Endothelial cell of umbilical vein (primary cell): ENCODE results near the gene ETFRF1. TPM values are rescaled to one million over a fixed set of nuclear protein-coding genes. Genes with fewer than 3 reads are reported as not detected.

Experiments
- BruUV-seq: library from RNA; stranded (reverse); fragments of 400-500 nt; replicated peaks from 2 replicates; lab custom pipeline; 2021; lab: Mats Ljungman, UMichigan
- CTCF ChIA-PET: fragments of 300-600, 350-600 bp; sonication (Branson Sonifier 250); formaldehyde crosslinking; loops from one replicate; lab custom pipeline; 2021; ENCODE audit warnings: antibody characterized with exemption, inconsistent platforms; lab: Charles Lee
- POLR2A ChIA-PET: fragments of 300-600, 350-600 bp; sonication (Branson Sonifier 250); formaldehyde crosslinking; loops from one replicate; lab custom pipeline; 2021; ENCODE audit warnings: antibody characterized with exemption, inconsistent platforms; lab: Charles Lee
- DNase-seq: peaks from one replicate; pipeline ENCODE4 v3.0.0-alpha.2; 2011; ENCODE audit warnings: low read depth, low spot score
- FAIRE-seq: peaks from 2 replicates; lab custom pipeline; 2011; peaks lifted over from hg19 to GRCh38; lab: Jason Lieb, UNC
- H2AFZ ChIP-seq: 2 replicates; pipeline ENCODE4 v1.6.0; 2012; ENCODE audit warnings: low read depth, low read length, control low read depth, inconsistent platforms
- H3K27ac ChIP-seq: 2 replicates; pipeline ENCODE4 v1.5.1; 2011; ENCODE audit warnings: low read depth, mild to moderate bottlenecking, control low read depth, low read length, moderate library complexity; ENCODE audit not compliant: insufficient read depth
- H3K27me3 ChIP-seq, 2 experiments: 2 replicates each; pipeline versions ENCODE4 v1.6.0 to v1.6.1; 2011; ENCODE audit warnings: low read length in 2 of 2, mixed read lengths in 1 of 2; ENCODE audit not compliant: control insufficient read depth in 2 of 2, insufficient read depth in 2 of 2
- H3K36me3 ChIP-seq, 2 experiments: 2 replicates in 1 of 2; 3 replicates in 1 of 2; pipeline ENCODE4 v1.5.1; 2011; ENCODE audit warnings: low read length in 2 of 2, mild to moderate bottlenecking in 1 of 2, moderate library complexity in 1 of 2; ENCODE audit not compliant: control insufficient read depth in 2 of 2, insufficient read depth in 2 of 2; ENCODE audit errors: extremely low read depth in 1 of 2
- H3K4me1 ChIP-seq: 3 replicates; pipeline ENCODE4 v1.5.1; 2011; ENCODE audit warnings: mild to moderate bottlenecking, low read length; ENCODE audit not compliant: control insufficient read depth, insufficient read depth; ENCODE audit errors: extremely low read depth
- H3K4me2 ChIP-seq: 2 replicates; pipeline ENCODE4 v1.6.1; 2011; ENCODE audit warnings: low read length, control low read depth, mixed read lengths; ENCODE audit not compliant: insufficient read depth
- H3K4me3 ChIP-seq, 3 experiments: fragments of 200-600 bp in 1 of 3; sonication (generic), shearing (Covaris generic) in 1 of 3; replicated peaks in 1 of 3; 2 replicates each; pipeline ENCODE4 v1.5.1; 2011 to 2016; ENCODE audit warnings: control low read depth in 3 of 3, low read length in 3 of 3, mild to moderate bottlenecking in 2 of 3, inconsistent platforms in 1 of 3, low read depth in 1 of 3, moderate library complexity in 1 of 3; ENCODE audit not compliant: insufficient read depth in 1 of 3
- H3K79me2 ChIP-seq: 2 replicates; pipeline ENCODE4 v1.6.0; 2012; ENCODE audit warnings: low read length, inconsistent platforms; ENCODE audit not compliant: control insufficient read depth, insufficient read depth
- H3K9ac ChIP-seq: replicated peaks from 2 replicates; pipeline ENCODE3; 2011; ENCODE audit warnings: low read length, control low read depth; ENCODE audit not compliant: insufficient read depth; ENCODE audit errors: extremely low read depth
- H3K9me1 ChIP-seq: replicated peaks from 3 replicates; pipeline ENCODE4 v1.6.0; 2011; ENCODE audit warnings: mild to moderate bottlenecking, low read length; ENCODE audit not compliant: control insufficient read depth, insufficient read depth; ENCODE audit errors: extremely low read depth
- H3K9me3 ChIP-seq: replicated peaks from 2 replicates; pipeline ENCODE4 v1.5.1; 2012; ENCODE audit warnings: low read length, inconsistent platforms; ENCODE audit not compliant: control insufficient read depth, insufficient read depth
- H4K20me1 ChIP-seq: replicated peaks from 2 replicates; pipeline ENCODE3; 2011; ENCODE audit warnings: mild to moderate bottlenecking, low read length; ENCODE audit not compliant: control insufficient read depth, insufficient read depth; ENCODE audit errors: extremely low read depth
- CTCF ChIP-seq, 2 donors: IDR thresholded peaks; 1 replicate in 1 of 2; 2 replicates in 1 of 2; pipeline ENCODE4 v1.5.1; 2011; ENCODE audit warnings: low read length in 2 of 2, mild to moderate bottlenecking in 2 of 2, moderate library complexity in 2 of 2, control low read depth in 1 of 2, inconsistent platforms in 1 of 2, low read depth in 1 of 2; ENCODE audit not compliant: insufficient read depth in 1 of 2; ENCODE audit errors: extremely low read depth in 1 of 2
- EZH2 ChIP-seq: IDR thresholded peaks from 2 replicates; pipeline ENCODE4 v1.6.1; 2012; ENCODE audit warnings: borderline replicate concordance, low read depth, mild to moderate bottlenecking, moderate library complexity, low read length, inconsistent platforms; ENCODE audit not compliant: severe bottlenecking
- FOS ChIP-seq: IDR thresholded peaks from 2 replicates; pipeline ENCODE4 v1.6.1; 2011; ENCODE audit warnings: mild to moderate bottlenecking, low read length, moderate library complexity, borderline replicate concordance; ENCODE audit not compliant: insufficient read depth
- GATA2 ChIP-seq: IDR thresholded peaks from 2 replicates; pipeline ENCODE4 v1.7.0; 2011; ENCODE audit warnings: low read depth, mild to moderate bottlenecking, moderate library complexity, mixed read lengths, low read length; ENCODE audit not compliant: insufficient read length, insufficient read depth
- JUN ChIP-seq: IDR thresholded peaks from 2 replicates; pipeline ENCODE4 v1.6.1; 2011; ENCODE audit warnings: borderline replicate concordance, low read depth; ENCODE audit not compliant: insufficient read length, insufficient read depth
- MYC ChIP-seq: IDR thresholded peaks from one replicate; pipeline ENCODE4 v1.6.1; 2011; ENCODE audit warnings: mild to moderate bottlenecking, low read depth, low read length
- POLR2A ChIP-seq: IDR thresholded peaks from 2 replicates; pipeline ENCODE4 v1.6.1; 2012; ENCODE audit warnings: low read depth, mild to moderate bottlenecking, control low read depth, low read length
- POLR2AphosphoS5 ChIP-seq: IDR thresholded peaks from 2 replicates; pipeline ENCODE4 v1.6.1; 2012; ENCODE audit warnings: low read depth, mild to moderate bottlenecking, control low read depth, low read length, moderate library complexity; ENCODE audit not compliant: insufficient read depth
- dilution Hi-C: fragments of 300-500 bp; cut with MboI; formaldehyde crosslinking; loops from one replicate; pipeline ENCODE4 v1.15.0; 2019; ENCODE audit warnings: low sequenced_read_pairs; ENCODE audit not compliant: extremely low pct_ligation_motif_present
- intact Hi-C: fragments of 100-400 bp; cut with micrococcal nuclease; formaldehyde crosslinking; loops from one replicate; pipeline ENCODE4 v1.10.0; 2022
- polyA plus RNA-seq, 4 experiments: library from polyadenylated mRNA; depleted of rRNA in 3 of 4; stranded (reverse) in 3 of 4; unstranded in 1 of 4; fragments of >200 nt; gene quantifications; 2 replicates each; pipeline versions ENCODE4 v1.2.1 to v1.2.3, GENCODE V29; 2011 to 2012; ENCODE audit warnings: missing spikeins in 1 of 4
- total RNA-seq: library from RNA; stranded (reverse); gene quantifications from 2 replicates; pipeline ENCODE4 v1.2.3, GENCODE V29; 2021
- TF ChIP-seq, protein P1 (sequence below): IDR thresholded peaks from 2 replicates; pipeline ENCODE4 v1.6.1; 2011; ENCODE audit not compliant: insufficient read depth, insufficient read length

ETFRF1 gene
- total and polyA plus RNA-seq, 2 donors (not counting 3 experiments of a cell fraction or from before 2014, with no cell fraction given) = 6.9 to 10.6 TPM

- no peaks in the 10 kb centered on the region for H3K9me3 ChIP-seq
- dilution Hi-C loops (no loop called here), intact Hi-C loops (loop anchor here (5.0 kb wide), 1 partner anchor 73 kb away; no protein-coding TSS in a partner anchor)
- FAIRE-seq (no peak), DNase-seq (no peak)
- H2AFZ ChIP-seq = no peak overlapping the region
- H3K9ac ChIP-seq = no peak overlapping the region
- no TSS peak for BruUV-seq
- peaks cover 10% of the 10 kb centered on the region for H3K4me1 ChIP-seq
- no peak overlapping the region for H3K27ac ChIP-seq
- H3K4me3 ChIP-seq = no peak overlapping the region
- H3K36me3 ChIP-seq = no peaks in the 10 kb centered on the region
- no peaks in the 10 kb centered on the region for H3K9me1 ChIP-seq
- CTCF ChIA-PET = no interaction called here
- TF ChIP-seq JUN (no peak), FOS (no peak), CTCF (IDR thresholded peaks at IDR 0.05; ENCODE audit: extremely low read depth in 1 of 2, insufficient read depth in 1 of 2, low read depth in 1 of 2, low read length in 2 of 2) (no peak), GATA2 (no peak), POLR2AphosphoS5 (no peak), POLR2A (no peak), EZH2 (no peak), MYC (no peak)
- TF ChIP-seq, protein P1, sequence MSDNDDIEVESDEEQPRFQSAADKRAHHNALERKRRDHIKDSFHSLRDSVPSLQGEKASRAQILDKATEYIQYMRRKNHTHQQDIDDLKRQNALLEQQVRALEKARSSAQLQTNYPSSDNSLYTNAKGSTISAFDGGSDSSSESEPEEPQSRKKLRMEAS = no peak
- POLR2A ChIA-PET = no interaction called here
- peaks cover 7% of the 10 kb centered on the region for H3K79me2 ChIP-seq
- H4K20me1 ChIP-seq = no peaks in the 10 kb centered on the region
- no peak overlapping the region for H3K4me2 ChIP-seq
- H3K27me3 ChIP-seq = peaks cover 11 to 25% of the 10 kb centered on the region in 2 experiments
Observed at GRCh38 chr12:25254271-25254880, 59.3 kb downstream of the ETFRF1 start.

Other genes with a start within 250 kb of the ETFRF1 start
- gene BCAT1, start 246.1 kb upstream of the ETFRF1 start, total RNA-seq = 267 and 296 TPM in 2 replicates
- 13.5 and 21.6 TPM in 2 replicates for gene BCAT1, start 246.1 kb upstream of the ETFRF1 start, polyA plus RNA-seq
- not detected in 2 replicates for gene DNAI7, start 77 bp upstream of the ETFRF1 start, total RNA-seq
- not detected in 2 replicates for gene DNAI7, start 77 bp upstream of the ETFRF1 start, polyA plus RNA-seq
- gene KRAS, start 55.7 kb downstream of the ETFRF1 start, total RNA-seq = 22.8 and 25.3 TPM in 2 replicates
- gene KRAS, start 55.7 kb downstream of the ETFRF1 start, polyA plus RNA-seq = 7.3 and 9.1 TPM in 2 replicates